T-helper 1 cell (primary cell): ENCODE measurements around the gene INVS.
"Not testable (repeated sequence)": the region's sequence is repeated elsewhere in the genome, so short reads cannot be mapped to it uniquely, and the experiment has no call there.

Experiments
- DNase-seq, 5 donors: peaks; one replicate each; pipeline ENCODE4 v3.0.0-alpha.2; 2012 to 2020

Gene INVS

DNA sequence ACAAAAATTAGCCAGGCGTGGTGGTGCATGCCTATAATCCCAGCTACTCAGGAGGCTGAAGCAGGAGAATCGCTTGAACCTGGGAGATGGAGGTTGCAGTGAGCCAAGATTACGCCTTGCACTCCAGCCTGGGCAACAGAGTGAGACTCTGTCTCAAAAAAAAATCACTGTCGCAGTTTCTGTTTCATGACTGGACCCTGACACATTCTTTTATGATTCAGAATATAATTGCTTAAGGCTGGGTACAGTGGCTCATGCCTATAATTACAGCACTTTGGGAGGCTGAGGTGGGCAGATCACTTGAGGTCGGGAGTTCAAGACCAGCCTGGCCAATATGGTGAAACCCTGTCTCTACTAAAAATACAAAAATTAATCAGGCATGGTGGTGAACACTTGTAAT lies 239.7 kb downstream of the INVS start:
- not testable (repeated sequence) for DNase-seq

DNA sequence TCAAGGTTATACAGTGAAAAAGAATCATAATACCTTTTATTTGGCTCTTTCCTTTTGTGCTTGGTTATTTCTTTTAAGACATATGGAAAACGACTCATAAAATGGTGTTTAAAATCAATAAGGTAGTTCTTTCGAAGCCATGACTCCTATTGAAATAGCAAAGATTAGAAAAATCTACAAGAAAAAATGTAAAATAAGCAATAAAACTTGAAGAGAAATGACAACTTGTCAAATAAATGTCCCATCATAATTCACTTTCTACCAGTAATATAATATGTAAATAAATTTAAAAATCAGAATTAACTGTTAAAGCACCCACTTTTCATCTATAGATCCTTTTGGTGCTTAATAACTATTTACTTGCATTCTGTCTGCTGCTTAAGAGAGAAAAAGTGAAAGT lies 241.2 kb downstream of the INVS start:
- no peak for DNase-seq

DNA sequence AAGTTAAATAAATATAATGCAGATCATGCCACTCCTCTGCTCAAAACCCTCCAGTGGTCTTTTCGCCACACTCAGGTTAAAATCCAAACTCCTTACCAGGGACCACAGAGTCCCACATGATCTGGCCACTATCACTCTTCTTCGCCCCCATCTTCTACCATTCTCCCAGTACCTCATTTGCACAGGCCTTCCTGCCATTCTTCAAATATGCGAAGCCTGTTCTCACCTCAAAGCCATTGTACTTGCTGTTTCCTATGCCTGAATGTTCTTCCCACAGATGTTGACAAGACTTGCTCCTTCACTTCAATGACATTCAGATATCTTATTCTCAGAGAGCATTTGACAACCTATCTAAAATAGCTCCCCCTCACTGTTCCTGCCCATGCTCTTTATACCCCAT lies 242.8 kb downstream of the INVS start:
- no peak for DNase-seq

DNA sequence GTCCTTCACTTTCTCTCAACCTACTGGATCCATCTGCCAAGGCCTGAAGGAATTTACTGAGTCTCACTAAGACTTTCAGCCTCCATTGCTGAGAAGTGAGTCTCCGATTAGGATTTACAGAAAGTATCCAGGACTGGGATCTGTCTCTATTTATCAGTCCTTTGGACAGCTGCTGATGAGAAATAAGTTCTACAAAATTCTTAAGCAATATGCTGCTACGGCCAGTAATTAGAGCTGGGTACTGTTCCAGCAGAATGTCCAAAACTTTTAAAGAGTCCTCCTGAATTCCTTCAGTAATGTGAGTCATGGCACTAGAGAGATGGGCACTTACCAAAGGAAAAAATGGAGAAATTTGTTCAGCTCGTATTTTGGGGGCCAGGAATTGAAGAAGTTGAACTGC lies 247.8 kb downstream of the INVS start:
- DNase-seq, result no peak

DNA sequence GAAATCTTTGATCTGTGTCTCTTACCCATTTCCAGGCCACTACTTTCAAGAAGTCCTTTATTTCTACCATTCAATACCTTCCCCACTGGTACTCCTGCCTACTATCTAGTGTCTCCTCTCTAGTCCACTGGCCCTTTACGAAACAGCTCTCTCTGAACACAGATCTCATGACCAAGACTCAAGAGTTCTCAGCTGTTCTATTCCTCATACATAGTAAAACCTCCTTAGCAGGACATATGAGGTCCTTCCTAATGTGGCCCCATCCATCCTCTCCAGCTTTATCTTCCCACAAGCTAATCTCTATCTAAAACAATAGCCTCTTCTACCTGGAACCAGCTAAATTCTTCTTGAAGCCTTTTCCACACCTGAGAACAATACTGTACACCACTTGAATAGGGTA lies 251.1 kb downstream of the INVS start:
- DNase-seq, result no peak
